ENCODE data around the gene MATCAP1.

The MATCAP1 gene

DNA sequence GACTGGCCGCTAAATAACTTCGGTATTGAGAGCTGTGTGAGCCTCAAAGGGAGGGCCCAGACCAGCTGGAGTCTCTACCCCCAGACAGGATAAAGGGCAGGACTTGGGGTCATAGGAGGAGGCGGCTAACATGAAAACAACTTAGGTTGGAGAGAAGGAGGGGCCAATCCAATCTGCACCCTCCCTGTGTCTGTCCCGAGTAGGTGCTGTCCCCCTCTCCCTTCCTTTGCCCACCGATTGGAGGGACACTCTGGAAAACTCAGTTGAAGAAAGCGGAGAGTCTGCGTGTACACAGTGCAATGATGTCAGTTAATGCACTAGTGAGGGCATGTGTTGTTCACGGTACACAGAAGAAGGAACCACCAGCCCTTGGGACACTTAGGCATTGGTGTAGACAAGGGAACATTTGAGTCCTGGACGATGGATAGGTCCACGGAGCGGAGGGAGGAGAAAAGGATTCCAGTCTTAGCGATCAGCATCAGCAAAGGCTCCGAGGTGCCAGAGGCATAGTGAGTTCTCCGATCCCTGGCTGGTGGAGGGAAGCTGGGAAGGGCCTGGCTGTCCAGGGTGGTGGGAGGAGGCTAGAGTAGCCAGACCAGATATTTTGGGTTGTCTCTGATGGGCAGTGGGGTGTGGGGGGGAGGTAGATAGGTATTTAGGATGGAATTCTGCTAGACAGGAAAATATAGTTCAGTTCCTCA is 12.7 kb downstream of the MATCAP1 start:
- DNase-seq, result no peak

DNA sequence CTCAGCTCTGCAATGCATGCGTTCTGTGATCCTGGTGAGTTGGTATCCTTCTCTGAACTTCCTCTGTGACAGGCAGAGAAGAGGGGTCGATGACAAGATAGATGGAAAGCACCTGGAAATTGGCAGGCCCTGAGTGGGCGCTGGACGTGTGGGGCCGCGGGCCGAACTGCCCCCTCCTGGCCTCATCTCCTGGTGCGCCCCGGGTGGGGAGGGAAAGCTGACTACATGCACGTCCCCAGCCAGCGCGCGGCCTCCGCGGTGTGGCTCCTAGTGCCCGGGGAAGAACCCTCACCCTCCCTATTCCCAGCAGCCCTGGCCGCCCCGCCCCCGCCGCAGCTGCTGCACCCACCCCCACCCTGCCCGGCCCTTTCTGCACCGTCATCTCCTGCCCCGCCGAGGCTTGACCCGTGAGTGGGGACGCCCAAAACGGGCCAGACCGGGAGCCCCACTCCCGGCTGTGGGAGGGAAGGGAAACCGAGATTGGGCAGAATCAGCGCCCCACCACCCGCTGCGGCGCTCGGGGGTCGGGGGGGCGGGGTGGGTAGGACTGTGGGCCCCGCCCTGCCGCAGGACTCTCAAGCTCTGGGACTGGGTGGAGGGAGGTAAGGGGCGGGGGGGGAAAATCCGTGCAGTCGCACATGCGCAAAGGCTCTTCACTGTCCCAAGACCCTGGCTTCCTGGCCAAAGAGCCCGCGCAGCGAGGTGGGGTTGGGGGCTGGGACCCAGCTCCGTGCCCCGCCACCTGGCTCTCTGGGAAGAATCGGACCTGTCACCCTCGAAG is 13.4 kb downstream of the MATCAP1 start, which contains the start of gene NOL3:
NOL3 (plus strand) TSS at position 371 of the 781 bp plus-strand sequence.
- DNase-seq, result no peak

DNA sequence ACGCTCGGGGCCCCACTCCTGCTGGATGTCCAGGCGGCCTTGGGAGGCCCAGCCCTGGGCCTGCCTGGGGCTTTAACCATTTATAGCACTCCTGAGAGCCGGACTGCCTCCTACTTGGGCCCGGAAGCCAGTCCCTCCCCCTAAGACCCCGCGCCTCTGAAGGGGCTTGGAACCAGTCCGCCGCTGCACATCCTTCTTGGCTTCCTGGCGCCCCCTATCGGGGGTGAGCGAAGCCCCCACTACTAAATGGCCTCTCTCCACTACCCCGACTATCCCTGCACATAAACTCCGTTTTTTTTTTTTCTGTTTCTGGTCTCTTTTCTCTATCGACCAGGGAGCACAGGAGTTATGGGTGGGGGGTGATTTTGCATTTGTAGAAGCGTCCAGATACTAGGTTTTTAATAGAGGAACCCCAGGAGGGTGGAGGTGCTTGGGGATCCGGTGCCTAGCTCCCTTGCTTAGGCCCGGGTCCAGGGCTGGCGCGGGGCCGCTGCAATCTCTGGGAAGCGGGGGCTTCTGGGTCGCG is 14.1 kb downstream of the MATCAP1 start:
- DNase-seq, result peak in 1 of 4 experiments; percentile 34

DNA sequence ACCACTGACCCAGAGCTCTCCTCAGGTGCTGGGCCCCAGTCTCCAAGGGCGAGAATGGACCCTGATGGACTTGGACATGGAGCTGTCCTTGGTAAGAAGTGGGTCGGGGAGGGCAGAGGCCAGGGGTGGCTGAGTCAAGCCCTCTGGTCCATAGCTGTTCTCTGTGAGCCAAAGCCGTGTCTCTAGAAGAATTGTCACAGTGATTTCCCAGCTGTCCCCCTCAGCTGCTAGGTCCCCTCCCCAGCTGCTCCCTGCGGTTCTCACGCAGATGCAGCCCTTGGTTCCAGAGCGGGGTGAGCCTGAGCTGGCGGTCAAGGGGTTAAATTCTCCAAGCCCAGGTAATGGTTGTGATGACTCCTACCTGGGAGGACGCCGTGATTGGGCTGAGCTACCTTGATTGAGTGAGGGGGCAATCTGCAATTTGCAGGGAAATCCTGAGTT is 14.7 kb downstream of the MATCAP1 start:
- DNase-seq, result no peak

DNA sequence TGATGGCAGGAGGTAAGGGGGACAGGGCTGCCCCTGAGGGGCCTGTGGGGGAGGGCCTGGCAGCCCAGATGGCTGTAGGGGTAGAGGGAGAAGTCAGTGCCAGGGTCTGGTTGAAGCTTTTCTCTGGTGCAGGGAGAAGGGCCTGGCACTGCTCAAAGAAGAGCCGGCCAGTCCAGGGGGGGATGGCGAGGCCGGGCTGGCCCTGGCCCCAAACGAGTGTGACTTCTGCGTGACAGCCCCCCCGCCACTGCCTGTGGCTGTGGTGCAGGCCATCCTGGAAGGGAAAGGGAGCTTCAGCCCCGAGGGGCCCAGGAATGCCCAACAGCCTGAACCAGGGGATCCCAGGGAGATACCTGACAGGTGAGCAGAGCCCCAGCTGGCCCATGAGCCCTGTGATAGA is 16.2 kb downstream of the MATCAP1 start:
- no peak for DNase-seq

DNA sequence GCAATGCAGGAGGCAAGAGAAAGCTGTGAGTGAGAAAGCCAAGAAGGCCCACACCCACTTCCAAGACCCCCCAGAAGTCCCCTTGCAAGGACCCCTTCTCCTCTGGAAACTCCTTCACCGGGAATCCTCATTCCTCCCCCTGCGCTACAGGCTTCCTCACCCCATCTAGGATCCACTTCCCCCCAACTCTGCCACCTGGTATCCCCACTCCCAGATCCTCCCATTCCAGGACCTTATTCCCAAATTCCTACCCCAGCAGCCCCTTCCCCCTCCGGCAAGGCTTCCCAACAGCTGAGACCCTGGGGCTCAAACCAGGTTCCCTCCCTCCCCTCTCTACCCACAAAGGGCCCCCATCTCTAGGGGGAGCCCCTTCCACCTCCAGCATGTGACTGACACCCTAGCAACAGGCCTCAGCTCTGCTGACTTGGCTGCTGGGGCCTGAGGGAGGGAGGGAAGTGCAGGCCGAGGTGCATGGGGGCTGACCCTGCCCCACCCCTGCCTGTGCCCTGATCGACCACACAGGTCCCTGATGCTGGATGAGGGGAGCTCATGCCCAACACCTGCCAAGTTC is 17.1 kb downstream of the MATCAP1 start:
- DNase-seq, result no peak

DNA sequence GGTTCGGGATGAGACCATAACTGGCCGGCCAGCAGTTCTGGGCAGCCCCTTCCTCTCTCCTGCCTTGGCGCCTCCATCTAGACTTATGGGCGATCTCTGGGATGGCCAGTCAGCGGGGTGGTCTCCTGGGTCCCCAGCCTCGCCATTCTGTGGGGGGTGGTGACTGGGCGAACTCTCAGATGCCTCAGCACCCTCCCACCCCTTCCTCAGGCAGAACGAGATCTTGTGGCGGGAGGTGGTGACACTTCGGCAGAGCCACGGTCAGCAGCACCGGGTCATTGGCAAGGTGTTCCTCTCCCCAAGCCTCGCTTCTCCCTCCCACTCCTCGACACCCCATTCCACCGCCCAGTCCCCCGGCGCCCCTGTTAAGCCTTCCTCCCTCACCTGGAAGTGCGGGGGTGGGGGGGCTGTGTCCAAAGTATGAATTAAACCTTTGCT is 17.6 kb downstream of the MATCAP1 start:
- DNase-seq, result no peak

DNA sequence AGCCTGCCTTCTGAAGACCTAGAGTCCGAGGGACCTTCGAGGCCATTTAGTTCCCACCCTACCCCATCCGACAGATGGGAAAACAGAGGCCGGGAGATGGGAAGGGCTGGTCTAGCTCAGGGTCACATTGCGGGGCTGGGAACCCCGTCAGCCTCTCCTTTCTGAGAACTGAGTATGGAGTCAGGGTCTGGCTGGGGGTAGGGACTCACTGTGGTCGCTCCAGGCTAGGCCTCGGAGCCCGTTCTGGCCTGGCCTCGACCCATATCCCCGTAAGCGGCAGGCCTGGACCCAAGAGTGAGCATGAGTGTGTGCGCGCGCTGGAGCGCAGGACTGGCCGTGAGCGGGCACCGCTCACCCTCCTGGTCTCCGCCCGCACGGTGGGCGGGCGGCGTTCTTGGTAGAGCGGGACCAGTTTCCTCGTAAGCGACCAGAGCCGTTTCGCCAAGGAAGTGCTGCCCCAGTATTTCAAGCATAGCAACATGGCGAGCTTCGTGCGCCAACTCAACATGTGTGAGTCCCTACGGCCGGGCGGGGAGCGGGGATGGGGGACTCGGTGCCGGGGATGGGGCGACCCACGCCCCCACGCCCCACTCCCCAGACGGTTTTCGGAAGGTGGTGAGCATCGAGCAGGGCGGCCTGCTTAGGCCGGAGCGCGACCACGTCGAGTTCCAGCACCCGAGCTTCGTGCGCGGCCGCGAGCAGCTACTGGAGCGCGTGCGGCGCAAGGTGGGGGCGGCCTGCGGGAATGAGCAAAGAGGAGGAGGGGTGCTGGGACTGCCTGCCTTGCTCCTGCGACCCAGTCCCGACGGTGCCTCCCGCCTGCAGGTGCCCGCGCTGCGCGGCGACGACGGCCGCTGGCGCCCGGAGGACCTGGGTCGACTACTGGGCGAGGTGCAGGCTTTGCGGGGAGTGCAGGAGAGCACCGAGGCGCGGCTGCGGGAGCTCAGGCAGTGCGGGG is 18.4 kb downstream of the MATCAP1 start:
- DNase-seq, result no peak

DNA sequence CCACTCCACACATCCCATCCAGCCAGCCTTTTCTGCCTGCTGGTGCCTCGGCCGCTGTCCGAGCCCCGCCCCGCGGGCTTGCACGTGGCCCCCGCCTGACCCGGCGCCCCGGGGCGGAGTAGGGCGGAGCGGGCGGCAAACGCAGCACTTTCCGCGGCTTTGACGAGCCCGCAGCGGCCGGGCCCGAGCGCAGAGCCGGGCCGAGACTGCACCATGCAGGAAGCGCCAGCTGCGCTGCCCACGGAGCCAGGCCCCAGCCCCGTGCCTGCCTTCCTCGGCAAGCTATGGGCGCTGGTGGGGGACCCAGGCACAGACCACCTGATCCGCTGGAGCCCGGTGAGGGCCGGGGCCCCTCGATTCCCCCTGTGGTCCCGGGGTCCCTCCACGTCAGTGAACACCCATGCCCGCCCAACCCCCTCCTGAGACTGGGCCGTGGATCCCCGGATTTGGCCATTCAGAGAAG is 19.1 kb downstream of the MATCAP1 start, which contains the start of gene HSF4:
HSF4 (plus strand) TSS at position 147 of the 463 bp plus-strand sequence; CDS start at position 214, 67 bp downstream.
- DNase-seq, result no peak

DNA sequence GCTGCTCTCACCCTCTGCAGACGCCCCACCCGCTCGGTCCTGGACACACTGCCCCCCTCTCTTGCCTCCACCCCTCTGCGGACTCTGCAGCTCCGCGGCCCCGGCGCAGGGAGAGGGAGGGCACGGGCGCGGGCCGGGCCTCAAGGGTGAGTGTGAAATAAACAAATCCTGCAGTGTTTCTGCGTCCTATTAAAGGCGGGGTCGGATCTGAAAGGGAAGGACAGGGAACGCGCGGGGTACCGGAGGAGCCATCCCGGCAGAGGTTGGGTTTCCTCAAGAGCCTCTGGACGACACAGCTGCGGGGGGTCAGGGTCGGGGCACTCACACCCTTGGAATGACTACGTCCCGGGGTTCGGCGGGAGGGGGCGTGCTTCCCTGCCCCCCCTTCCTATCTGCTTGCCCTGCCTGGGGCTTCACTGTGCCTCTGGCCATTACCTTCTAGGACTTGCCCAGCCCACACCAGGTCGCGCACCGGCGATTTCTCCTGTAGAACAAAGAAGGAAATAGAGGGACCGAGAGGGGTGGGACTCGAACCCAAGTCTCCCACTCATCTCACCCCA is 19.7 kb downstream of the MATCAP1 start:
- no peak for DNase-seq

DNA sequence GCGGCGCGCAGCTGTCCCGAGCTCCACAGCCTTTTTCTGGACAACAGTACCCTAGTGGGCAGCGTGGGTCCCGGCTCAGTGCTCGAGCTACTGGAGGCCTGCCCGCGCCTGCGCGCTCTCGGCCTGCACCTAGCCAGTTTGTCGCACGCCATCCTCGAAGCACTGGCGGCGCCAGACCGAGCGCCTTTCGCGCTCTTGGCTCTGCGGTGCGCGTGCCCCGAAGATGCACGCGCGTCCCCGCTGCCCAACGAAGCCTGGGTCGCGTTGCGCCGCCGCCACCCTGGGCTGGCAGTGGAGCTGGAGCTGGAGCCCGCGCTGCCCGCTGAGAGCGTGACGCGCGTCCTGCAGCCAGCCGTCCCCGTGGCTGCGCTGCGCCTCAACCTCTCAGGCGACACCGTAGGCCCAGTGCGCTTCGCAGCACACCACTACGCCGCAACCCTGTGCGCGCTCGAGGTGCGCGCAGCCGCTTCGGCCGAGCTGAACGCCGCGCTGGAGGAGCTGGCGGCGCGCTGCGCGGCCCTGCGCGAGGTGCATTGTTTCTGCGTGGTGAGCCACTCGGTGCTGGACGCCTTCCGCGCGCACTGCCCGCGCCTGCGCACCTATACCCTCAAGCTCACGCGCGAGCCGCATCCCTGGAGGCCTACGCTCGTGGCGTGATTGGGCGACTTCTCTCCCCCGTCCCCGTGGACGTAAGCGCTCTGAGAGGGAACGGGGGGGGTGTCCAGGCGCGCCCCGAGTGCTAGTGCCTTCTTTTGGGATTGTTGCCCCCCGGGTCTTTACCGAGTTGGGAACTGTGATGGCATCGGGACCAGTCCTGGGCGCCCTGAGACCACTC is 20.4 kb downstream of the MATCAP1 start:
- peak in 1 of 4 experiments; percentile 19 for DNase-seq

DNA sequence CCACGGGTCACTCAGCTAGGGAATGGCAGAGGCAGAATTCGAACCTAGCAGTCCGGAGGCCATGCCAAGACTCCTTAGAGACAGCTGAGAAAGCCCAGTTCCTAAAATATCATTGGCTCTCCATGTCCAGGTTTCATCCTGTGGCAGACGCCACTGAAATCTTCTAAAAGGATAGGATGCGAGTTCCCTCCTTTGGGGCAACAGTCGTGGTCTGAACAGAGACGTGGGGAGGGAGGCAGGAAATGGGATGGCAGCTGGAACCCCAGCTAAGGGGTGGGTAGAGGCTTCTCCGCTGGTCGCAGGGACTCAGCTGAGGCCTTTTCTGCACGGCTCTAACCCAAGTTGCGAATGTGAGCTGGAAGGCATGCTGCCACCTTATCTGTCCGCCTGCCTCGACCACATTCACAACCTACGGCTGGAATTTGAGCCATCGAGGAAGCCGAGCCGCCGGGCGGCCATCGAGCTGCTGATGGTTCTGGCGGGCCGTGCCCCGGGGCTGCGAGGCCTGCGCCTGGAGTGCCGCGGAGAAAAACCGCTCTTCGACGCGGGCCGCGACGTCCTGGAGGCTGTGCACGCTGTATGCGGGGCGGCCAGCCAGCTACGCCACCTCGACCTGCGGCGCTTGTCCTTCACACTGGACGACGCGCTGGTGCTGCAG is 21.1 kb downstream of the MATCAP1 start:
- no peak for DNase-seq

DNA sequence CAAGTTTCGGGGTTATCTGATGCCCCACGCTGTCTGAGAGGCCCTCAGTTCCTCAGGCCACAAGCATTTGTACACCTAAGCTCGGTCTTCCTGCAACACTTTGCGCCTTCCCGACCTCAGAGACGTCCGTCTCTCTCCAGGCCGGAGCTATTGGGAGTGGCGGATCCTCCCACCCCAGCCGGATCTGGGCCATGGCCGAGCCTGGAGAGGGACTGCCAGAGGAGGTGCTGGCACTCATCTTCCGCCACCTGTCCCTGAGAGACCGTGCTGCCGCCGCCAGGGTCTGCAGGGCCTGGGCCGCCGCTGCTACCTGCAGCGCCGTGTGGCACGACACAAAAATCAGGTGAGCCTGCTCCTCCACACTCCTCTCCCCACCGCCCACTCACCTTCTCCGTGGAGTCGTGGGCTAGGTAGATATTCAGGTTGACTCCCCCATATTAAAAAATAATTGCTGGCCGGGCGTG is 22.1 kb downstream of the MATCAP1 start:
- no peak for DNase-seq

DNA sequence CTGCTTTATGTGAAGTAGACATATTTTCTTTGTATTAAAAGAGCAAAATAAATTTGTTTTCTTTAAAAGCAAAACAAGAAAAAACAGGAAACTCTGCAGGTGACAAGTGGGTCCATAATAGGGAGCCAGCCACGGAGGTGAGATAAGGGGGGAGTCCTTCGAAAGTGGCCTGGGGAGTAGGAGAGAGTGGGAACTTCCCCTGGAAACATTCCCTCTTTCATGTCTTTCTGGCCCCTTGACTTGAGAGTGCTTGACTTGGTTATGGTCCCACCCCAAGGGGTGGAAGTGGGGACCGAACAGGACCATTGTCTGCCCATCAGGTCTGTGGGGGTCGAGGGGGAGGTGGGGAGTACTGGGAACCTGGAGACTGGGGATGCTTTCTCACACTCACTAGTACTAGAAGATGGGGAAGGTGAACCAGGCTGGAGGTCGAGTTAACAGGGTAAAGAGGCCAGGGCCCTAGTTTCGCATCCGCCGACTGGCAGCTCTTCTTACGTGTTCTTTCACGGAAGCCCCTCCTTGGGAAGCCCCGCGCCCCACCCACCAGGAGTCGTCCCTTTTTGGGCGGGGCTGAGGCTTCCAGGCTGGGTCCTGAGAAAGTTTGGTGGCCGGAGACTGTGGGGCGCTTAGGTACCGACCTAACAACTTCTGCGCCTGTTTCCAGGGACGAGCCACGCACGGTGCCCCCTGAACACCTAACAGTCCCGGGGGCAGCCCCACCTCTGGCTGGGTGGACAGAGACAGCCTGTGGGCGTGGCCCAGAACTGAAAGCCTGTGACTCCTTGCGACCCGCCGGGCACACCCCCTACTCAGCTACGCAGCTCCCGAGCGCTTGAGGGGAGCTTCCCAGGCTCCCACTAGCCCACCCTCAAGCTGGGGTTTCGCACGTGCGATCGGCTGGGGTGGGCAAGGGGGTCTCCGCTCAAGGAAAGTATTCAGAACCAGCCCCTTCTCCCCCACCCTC is 24.8 kb downstream of the MATCAP1 start:
- peak in 2 of 4 experiments; percentile 50 to 67 for DNase-seq

DNA sequence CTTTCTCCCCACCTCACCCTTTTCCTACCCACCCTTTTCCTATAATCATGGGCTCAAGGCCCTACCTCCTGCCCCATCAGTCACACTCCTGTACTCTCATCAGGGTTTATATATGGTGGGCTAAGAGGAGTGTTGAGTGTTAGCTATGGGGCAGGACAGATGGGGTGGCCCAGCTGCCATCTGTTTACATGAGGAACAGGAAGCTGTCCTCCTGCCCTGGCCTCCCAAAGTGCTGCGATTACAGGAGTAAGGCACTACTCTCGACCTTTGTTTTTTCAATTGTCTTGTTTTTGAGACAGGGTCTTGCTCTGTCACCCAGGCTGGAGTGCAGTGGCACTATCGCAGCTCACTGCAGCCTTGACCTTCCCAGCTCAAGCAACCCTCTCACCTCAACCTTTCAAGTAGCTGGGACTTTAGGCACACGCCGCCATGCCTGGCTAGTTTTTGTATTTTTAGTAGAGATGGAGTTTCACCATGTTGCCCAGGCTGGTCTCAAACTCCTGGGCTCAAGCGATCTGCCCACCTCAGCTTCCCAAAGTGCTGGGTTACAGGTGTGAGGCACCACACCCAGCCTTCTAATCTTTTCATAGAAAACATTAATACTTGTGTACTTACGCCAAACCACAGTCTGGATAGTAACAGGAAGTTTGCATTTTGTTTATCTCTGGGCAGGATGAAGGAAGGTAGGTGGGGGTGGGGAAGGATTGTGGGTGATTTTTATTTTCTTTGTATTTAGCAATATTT is 25.7 kb downstream of the MATCAP1 start:
- DNase-seq, result no peak

DNA sequence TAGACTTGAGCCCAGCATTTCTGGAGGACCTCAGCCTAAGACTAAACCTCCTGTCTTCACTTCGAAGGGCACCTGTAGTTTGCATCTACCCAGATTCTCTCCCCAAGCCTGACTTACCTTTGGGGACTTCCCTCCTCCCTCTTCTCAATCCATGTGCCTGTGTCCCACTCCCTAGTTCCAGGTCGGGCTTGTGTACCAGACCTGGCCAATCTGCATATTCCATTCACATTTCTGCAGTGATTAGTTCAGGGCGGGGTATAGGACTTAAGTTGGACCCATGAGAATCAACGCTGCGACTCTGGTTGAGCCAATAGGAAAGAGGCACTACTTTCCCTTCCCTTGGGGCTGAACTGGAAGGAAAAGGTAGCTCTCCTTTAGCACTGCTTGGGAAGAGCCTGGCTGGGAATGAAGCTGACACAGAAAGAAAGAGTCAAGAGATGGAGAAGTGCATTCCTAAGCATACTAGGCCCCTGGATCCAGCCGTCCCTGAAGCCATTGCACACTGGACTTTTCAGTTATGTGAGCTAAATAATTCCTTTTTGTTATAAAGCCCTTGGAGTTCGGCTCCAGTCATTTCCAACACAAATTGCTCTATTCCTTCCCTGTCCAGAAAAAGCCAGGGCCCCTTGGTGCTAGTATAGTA is 26.5 kb downstream of the MATCAP1 start:
- DNase-seq, result no peak

DNA sequence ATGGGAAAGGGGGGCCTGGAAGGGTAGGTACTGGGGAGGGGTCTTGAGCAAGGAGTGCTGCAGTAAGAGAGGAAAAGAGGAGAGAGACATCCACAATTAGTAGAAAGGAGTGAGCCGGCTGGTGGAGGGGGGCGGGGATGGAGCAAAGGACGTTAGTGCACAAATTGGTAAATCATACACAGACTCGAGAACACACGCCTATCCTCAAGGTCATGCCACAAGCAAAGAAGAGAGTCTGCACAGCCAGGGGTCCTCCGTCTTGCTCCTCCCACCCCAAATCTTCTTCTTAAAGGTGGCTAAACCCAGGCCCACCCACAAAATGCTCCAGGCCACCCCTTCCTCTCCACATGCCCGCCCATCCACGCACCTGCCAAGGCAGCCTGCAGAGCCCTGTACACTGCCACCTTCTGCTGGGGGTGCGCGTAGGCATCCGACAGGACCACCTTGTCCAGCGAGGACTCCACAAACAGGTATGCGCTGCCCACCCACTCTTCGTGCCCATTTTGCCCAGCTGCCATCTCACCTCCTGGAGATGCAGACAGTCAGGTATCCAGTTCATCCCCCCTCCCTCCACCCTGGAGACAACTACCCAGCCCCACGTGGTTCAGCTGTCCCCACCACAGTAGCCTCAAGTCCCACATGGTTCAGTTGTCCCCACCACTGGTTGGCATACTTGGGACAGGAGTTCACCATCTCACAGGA is 27.5 kb downstream of the MATCAP1 start:
- no peak for DNase-seq
